GM21619 (cell line): ENCODE data around the gene AKAP13.

Experiments used
- ATAC-seq: cut with Tn5 transposase; IDR thresholded peaks from one replicate; pipeline ENCODE4 v1.9.1; 2021; ENCODE audit not compliant: unreplicated experiment

Gene AKAP13

GRCh38 chr15:85382942-85383341, 2.5 kb downstream of the AKAP13 start:
- no peak for ATAC-seq

- ATAC-seq, result no peak
Observed at GRCh38 chr15:85383470-85384148, 3.2 kb downstream of the AKAP13 start.

GRCh38 chr15:85386261-85386660, 5.9 kb downstream of the AKAP13 start:
- ATAC-seq, result no peak

GRCh38 chr15:85388566-85389305, 8.3 kb downstream of the AKAP13 start:
- ATAC-seq, result no peak

- ATAC-seq, result no peak
Observed at GRCh38 chr15:85389306-85389650, 8.9 kb downstream of the AKAP13 start.

- ATAC-seq, result no peak
Observed at GRCh38 chr15:85389772-85390171, 9.4 kb downstream of the AKAP13 start.

- no peak for ATAC-seq
Observed at GRCh38 chr15:85393210-85393609, 12.8 kb downstream of the AKAP13 start.

- ATAC-seq, result no peak
Observed at GRCh38 chr15:85394554-85395333, 14.3 kb downstream of the AKAP13 start.

GRCh38 chr15:85396554-85396953, 16.2 kb downstream of the AKAP13 start:
- ATAC-seq, result no peak

GRCh38 chr15:85397151-85397550, 16.7 kb downstream of the AKAP13 start:
- no peak for ATAC-seq

- no peak for ATAC-seq
Observed at GRCh38 chr15:85397926-85398325, 17.5 kb downstream of the AKAP13 start.

GRCh38 chr15:85398822-85399221, 18.4 kb downstream of the AKAP13 start:
- ATAC-seq, result no peak

GRCh38 chr15:85399627-85400026, 19.2 kb downstream of the AKAP13 start:
- ATAC-seq, result no peak

- no peak for ATAC-seq
Observed at GRCh38 chr15:85400606-85401005, 20.2 kb downstream of the AKAP13 start.

- peak; percentile 61 for ATAC-seq
Observed at GRCh38 chr15:85401108-85401774, 20.8 kb downstream of the AKAP13 start.

- no peak for ATAC-seq
Observed at GRCh38 chr15:85402195-85402881, 21.9 kb downstream of the AKAP13 start.

- no peak for ATAC-seq
Observed at GRCh38 chr15:85403745-85404144, 23.3 kb downstream of the AKAP13 start.

- ATAC-seq, result no peak
Observed at GRCh38 chr15:85404176-85404917, 23.9 kb downstream of the AKAP13 start.

GRCh38 chr15:85404918-85405866, 24.8 kb downstream of the AKAP13 start:
- no peak for ATAC-seq
